HG03103 (cell line): ENCODE data around the gene ARHGEF7.

Experiments used
- ATAC-seq: cut with Tn5 transposase; IDR thresholded peaks from one replicate; pipeline ENCODE4 v1.9.1; 2021; ENCODE audit warnings: low read depth; ENCODE audit not compliant: unreplicated experiment

ARHGEF7 gene

GRCh38 chr13:111267205-111267604 is 152.1 kb downstream of the ARHGEF7 start:
- ATAC-seq, result no peak

GRCh38 chr13:111267784-111268183 is 152.7 kb downstream of the ARHGEF7 start:
- no peak for ATAC-seq

- no peak for ATAC-seq
Measured at GRCh38 chr13:111269508-111269907, 154.4 kb downstream of the ARHGEF7 start.

GRCh38 chr13:111270126-111270525 is 155.0 kb downstream of the ARHGEF7 start:
- ATAC-seq, result no peak

- ATAC-seq, result no peak
Measured at GRCh38 chr13:111270765-111271698, 155.9 kb downstream of the ARHGEF7 start.

GRCh38 chr13:111272117-111272516 is 157.0 kb downstream of the ARHGEF7 start:
- no peak for ATAC-seq

- no peak for ATAC-seq
Measured at GRCh38 chr13:111275382-111275781, 160.3 kb downstream of the ARHGEF7 start.

DNA sequence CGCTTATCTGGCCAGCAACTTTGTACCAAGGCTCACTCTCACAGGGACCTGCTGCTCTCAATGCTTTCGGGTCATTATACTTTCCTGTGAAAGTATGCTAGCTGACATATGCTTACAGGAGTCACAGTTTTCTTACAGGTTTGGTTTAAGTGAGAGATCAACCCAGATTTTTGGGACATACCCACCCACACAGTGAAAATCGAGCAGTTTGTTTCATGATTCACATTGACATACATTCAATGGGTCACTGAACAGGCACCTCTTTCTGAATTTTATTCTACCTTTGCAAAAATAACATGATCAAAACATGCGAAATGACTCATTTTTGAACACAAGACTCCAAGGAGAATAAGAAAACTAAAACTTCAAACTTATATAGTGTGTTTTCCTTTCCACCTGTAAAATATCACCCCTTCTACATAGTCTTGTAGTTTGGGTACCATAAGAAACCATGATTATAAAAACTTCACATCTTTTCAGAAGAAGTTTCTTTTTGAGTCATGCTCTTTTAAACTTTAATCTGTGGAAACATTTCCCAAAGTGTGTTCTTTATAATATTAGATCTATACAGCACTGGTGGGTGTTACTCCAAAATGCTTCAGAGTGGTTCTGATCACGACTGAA is 161.0 kb downstream of the ARHGEF7 start:
- no peak for ATAC-seq

DNA sequence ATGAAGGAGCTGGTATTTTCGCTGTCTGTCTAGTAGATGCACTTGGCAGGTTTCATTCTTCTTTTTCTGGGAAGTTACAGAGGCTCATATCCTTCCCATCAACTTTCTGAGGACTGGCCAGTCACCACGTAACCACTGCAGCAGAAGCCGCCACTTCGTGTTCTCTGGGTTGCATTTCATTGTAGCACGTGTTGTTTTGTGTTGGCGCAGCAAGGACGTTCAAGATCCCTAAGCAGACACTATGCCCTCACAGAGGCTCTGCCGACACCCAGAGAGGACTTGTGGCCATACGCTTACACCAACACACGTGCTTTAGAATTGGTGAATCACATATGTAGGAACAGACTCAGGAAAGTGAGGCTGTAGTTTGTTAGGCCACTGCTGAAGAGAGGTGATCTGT is 163.1 kb downstream of the ARHGEF7 start:
- no peak for ATAC-seq

DNA sequence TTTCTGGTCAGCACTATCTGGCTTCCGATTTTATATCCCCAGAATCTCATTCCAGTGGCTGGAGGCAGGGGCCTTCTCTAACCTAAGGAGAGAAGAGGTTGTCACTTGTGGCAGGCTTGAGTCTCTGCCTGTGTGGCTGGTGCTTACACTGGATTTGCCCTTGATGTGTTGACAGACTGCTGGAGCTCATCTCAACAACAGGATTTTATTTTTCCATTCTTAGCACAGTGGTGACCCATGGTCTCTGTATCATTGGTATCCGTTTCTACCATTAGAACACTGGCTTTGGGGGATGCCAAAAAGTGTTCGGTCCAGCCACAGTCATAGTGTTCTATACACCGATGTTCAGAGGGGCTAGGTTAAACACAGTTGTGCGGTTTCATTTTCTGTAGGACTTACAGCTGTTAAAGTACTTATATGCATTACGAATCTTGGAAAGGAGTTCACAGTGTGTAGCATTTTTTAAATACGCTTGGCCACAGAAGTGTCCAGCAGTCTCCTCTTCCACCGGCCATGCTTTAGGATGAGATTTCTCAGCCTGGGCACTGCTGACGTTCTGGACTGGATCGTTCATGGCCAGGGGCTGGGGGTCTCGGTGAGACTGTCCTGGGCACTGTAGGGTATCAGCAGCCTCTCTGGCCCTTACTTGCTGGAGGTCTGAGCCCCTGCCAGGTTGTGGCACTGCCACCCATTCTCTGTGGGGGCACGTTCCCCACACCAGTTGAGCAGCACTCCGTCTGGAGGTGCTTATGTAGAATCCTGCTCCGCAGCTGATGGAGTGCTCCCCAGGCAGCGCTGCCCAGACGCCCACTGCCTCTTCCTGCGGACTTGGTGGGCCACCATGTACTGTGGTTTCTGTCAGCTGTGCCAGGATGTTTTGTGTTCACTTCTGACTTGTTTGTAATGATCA is 163.9 kb downstream of the ARHGEF7 start:
- no peak for ATAC-seq

- ATAC-seq, result no peak
Measured at GRCh38 chr13:111280226-111280625, 165.1 kb downstream of the ARHGEF7 start.

DNA sequence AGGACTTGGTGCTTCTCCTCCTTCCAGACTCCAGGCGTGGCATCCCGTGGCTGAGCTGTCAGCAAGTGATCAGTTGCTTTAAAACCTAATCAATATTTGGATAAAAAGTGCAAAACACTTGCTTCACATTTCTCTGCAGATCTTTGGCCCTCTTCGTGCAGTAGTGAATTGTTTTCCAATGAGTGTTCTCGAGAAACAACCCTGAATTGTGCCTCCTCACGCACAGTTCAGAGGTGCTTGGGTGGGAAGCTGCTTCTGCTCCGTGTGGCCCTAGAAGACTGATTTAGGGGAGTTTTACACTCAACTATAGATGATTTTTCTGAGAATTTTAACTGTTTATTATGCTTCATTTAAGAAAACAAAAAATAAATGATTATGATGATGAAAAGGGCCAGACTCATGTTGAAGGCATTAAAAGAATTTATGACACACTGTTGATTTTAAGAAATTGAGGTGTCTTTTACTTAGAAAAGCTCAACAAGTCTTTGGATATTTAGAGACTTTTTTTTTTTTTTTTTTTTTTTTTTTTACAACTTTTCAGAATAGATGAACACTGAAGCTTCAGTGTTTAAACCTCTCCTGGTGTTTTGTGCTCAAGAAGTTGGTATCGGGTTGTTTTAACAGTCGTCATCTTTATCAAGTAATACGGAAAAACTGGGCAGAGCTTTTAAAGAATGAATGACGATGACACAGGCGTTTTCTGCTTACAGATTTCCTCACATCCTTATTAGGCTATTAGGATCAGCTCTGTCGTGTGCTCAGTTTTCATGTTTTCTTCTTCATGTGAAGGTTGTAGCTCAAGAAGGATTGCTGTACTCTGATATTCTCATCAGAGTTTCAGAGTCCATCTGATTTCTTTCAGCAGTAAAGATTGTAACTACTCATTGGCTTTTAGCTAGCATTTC is 165.8 kb downstream of the ARHGEF7 start:
- no peak for ATAC-seq

DNA sequence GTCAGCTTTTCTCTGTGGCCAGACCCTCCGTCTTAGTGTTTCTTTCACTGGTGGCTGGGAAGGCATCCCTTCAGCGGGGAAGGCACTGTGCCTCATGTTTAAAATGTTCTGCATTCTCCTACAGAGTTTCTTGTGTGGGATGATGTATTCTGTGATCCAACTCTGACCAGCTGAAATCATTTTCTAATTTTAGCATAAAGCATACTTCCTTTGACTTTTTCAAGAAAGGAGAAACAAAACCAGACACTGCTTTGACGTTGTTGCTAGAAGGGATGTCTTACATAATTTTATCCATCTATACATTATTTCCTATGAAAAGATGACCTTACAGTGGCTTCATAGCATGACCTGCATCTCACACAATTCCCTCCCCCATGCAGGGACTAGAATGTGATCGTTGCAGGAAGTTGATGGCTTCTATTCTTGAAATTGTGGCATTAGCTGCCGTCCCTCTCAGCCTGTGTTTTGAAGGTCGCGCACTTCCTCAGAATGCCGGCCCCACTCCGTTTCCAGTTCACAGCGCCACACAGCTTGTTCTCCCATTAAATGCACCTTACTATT is 166.7 kb downstream of the ARHGEF7 start:
- no peak for ATAC-seq

DNA sequence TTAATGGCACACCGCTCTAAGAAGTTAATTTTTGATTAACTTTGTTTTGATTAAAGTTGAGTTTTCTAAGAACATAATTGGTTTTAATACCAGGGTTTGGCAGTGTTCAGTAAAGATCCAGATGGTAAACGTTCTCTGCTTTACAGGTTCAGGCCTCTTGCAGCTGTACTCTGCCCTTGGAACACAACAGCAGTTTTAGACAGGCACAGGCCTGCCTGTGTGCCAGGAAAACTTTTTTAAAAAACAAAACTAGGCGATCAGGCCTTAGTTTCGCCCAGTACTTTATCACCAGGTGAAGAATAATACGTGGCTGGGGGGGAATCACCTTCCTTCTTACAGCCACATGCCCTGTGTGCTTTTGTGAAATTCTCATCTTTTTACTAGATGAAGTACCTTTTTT is 167.3 kb downstream of the ARHGEF7 start:
- no peak for ATAC-seq

GRCh38 chr13:111282997-111283396 is 167.9 kb downstream of the ARHGEF7 start:
- ATAC-seq, result no peak

- no peak for ATAC-seq
Measured at GRCh38 chr13:111283457-111283856, 168.3 kb downstream of the ARHGEF7 start.

- no peak for ATAC-seq
Measured at GRCh38 chr13:111283991-111284390, 168.9 kb downstream of the ARHGEF7 start.

GRCh38 chr13:111284565-111284964 is 169.5 kb downstream of the ARHGEF7 start:
- ATAC-seq, result no peak

DNA sequence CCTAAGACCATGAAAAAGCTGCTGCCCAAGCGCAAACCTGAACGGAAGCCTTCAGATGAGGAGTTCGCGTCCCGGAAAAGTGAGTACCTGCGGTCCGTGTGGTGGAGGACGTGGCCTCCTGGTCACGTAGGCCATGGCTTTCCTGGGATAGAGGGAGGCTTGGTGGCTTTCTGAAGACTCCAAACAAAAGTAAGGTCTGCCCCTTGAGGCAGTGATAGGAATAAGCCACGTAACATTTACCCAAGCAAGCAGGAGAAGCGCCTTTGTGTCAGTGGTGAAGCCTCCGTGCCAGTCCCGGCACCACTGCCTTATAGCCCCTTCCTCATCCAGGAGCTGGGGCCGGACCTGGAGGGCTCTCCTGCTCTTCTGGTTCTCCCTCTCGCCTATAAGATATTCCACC is 171.1 kb downstream of the ARHGEF7 start:
- ATAC-seq, result no peak

DNA sequence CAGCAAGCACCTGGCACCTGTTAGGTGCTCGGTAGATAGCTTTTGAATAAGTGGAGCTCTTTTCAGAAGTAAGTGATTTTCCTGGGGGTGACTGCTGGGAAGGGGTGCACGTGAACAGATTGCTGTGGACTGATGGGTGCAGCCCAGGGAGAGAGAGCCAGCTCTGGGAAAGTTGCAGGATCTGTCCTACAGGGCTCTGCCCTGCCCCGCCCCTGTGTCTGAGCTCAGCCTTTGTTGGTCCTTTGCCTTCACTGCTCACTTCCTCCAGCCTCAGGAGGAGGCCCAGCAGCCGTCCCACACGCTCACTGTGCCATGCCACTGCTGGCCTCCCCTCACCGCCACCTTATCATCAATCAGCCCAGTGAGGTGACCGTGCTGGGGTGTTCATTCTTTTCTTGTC is 171.6 kb downstream of the ARHGEF7 start:
- no peak for ATAC-seq
